Activated CD4-positive, alpha-beta T cell treated with anti-CD3 and anti-CD28 coated beads, Interleukin-2, Interleukin-6, amounts not matched to agents 100 ng/mL and 50 ng/mL, durations not matched to agents 16 hours and 8 hours (primary cell): ENCODE results near the gene VCL.
"Not testable (repeated sequence)": the region's sequence is repeated elsewhere in the genome, so short reads cannot be mapped to it uniquely, and the experiment has no call there.

Source experiments
- DNase-seq: peaks from one replicate; pipeline ENCODE4 v3.0.0-alpha.2; 2020

The VCL gene

GRCh38 chr10:73997787-73998622 lies at the start of gene VCL:
Gene VCL (plus strand): TSS chr10:73998116. CDS start chr10:73998208, 92 bp downstream.
- peak; percentile 97 for DNase-seq

DNA sequence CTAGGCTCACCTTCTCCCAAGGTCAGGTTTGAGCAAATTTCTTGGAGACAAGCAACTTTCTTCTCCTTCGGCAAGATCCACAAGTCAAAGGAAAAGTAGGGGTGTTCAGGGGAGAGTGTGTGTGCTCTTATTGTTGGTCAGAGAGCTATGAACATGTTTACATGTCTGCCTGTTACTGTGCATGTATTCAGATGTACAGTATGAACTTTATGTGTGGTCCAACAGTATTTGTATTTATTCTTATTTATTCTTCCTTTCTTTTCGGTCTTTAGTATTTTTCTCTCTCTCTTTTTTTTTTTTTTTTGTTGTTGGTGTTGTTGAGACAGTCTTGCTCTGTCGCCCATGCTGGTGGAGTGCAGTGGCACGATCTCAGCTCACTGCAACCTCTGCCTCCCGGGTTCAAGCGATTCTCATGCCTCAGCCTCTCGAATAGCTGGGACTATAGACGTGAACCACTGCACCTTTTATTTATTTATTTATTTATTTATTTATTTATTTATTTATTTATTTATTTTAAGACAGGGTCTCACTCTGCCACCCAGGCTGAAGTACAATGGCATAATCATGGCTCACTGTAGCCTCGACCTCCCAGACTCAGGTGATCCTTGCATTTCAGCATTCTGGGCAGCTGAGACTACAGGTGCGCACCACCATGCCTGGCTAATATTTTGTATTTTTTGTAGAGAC lies 48.8 kb upstream of the VCL start:
- no peak for DNase-seq

GRCh38 chr10:73950155-73950948 lies 47.6 kb upstream of the VCL start:
- DNase-seq: no peak

DNA sequence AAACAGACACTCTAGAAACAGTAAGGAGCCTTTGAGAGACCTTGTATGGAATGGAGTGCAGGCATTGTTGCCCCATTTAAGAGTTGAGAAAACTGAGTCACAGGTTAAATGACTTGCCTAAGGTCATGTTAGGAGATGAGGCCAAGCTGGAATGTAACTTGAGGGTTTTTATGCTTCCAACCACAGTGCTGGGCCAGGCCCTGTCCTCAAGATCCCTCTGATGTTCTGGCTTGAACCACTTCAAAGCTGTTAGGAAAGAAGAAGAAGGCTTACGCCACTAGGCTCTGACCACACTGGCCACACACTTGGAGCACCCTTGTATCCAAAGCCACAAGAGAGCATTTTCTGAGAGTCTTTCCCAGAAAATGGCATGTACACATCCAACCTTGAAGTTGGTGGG lies 44.3 kb upstream of the VCL start:
- DNase-seq: peak; percentile 9

- no peak for DNase-seq
Observed at GRCh38 chr10:73954737-73955136, 43.2 kb upstream of the VCL start.

- DNase-seq: no peak
Observed at GRCh38 chr10:73955719-73956118, 42.2 kb upstream of the VCL start.

DNA sequence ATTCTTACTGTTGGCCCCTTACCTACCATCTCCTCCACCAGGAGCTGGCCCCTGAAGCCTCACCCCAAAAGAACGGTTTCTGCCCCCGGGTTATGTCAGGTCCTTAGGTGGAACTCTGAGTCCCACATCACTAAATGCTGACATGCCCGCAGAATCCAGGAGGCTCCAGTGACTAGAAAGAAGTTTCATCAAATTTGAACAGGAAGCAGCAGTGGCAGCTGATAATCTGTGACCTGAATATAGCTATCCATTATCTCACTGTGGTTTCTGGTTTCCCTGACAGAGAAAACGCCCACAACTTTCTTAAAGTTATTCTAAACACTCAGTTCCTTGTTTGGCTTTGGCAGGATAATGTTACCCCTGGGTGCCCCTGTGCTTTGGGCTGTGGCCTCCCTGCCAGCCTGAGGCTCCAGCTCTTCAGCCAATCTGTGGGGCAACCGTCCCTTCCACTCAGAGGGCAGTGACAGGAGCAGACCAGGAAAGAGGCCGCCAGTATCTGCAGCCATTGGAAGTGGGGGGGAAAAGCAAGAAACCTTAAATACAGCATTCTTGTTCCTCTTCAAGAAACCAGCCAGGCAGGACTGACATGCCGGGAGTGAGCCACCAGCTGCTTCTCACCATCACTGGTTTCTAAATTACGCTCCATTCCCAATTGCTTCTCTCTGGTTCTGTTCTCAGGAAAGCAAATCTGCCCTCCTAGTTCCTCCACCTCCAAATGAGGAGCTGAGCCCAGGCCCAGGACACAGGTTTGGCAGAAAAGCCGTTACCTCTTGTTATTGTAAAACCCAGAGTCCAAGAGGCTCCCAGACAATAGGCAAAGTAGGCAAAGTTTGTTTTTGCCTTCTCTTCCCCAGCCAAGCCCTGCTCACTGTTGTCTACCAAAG lies 41.2 kb upstream of the VCL start:
- DNase-seq: peak; percentile 64

- peak; percentile 3 for DNase-seq
Observed at GRCh38 chr10:73959484-73960243, 38.3 kb upstream of the VCL start.

DNA sequence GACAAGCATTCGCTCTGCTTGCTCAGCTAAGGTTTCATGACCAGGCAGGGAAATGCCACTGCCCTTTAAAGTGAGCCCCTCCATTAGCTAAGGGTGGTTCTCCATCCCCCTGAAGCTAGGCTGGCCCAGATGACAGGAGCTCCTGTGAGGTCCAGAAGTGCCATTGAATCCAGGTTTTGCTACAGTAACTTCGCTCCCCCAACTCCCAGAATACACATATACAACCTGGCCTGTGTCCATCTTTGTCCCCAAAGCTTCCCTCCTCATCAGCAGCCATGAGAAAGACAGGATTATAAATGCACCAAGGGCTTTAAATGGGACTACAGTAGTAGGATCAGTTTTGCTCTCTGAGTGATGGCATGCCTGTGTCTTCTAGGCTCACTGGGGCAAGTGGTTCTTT lies 35.5 kb upstream of the VCL start:
- no peak for DNase-seq

GRCh38 chr10:73963533-73963932 lies 34.4 kb upstream of the VCL start:
- DNase-seq: not testable (repeated sequence)

GRCh38 chr10:73964743-73965142 lies 33.2 kb upstream of the VCL start:
- DNase-seq: no peak

- not testable (repeated sequence) for DNase-seq
Observed at GRCh38 chr10:73965267-73965889, 32.5 kb upstream of the VCL start.

GRCh38 chr10:73965890-73966768 lies 31.8 kb upstream of the VCL start:
- no peak for DNase-seq

- no peak for DNase-seq
Observed at GRCh38 chr10:73967022-73967429, 30.9 kb upstream of the VCL start.

GRCh38 chr10:73967544-73967943 lies 30.4 kb upstream of the VCL start:
- no peak for DNase-seq

DNA sequence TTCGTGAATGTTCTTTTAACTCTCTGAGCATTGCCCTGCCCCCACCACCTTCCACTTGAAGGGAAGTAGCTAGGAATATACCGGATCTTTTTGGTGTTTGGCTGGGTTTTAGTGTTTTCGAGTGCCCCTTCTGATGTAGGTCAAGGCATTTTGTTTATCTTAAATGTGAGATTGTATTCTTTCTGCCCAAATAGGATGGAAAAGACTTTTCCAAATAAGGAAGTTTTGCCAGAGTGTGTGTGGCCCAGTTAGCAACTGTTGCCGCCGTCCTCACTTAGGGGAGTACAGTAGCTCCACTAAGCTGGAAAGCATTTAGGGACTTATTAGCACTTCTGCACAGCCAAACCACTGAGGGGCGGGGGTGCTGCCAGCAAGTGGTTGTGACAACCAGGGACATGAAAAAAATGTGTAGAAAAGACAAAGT lies 29.8 kb upstream of the VCL start:
- DNase-seq: no peak

DNA sequence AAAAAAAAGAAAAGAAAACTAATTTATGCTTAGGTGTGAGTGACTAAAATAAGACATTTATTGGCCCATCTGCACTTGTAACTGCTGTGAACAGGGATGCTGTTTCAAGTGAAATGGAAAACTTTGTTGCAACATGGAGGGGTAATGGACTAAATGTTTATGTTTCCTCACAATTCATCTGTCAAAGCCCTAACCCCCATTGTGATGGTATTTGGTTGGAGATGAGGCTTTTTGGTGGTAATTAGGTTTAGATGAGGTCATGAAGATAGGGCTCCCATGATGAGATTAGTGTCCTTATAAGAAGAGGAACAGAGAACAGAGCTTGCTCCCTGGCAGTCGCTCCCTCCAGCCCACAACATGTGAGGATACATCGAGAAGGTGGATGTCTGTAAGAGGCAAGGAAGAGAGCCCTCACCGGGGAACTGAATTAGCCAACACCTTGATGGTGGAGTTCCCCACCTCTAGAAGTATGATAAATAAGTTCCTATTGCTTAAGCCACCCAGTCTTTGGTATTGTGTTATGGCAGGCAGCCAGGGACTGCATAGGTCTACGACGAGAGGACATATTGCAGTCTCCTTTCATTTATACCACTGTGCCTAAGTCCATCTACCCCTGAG lies 28.6 kb upstream of the VCL start:
- no peak for DNase-seq

DNA sequence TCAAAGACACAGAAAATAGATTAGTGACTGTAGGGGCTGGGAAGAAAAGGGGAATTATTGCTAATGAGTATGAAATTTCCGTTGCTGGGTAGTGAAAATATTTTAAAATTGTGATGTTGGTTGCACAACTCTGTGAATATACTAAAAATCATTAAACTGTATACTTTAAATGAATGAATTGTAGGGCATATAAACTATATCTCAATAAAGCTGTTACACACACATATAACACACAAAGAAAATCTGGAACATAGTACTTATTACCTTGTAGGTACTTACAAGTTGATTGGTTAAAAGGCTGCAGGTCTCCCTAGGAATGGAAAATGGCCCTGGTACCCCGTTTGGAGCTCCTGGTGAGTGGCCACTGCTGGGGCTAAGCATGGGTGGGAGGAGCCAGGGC lies 27.1 kb upstream of the VCL start:
- DNase-seq: no peak

DNA sequence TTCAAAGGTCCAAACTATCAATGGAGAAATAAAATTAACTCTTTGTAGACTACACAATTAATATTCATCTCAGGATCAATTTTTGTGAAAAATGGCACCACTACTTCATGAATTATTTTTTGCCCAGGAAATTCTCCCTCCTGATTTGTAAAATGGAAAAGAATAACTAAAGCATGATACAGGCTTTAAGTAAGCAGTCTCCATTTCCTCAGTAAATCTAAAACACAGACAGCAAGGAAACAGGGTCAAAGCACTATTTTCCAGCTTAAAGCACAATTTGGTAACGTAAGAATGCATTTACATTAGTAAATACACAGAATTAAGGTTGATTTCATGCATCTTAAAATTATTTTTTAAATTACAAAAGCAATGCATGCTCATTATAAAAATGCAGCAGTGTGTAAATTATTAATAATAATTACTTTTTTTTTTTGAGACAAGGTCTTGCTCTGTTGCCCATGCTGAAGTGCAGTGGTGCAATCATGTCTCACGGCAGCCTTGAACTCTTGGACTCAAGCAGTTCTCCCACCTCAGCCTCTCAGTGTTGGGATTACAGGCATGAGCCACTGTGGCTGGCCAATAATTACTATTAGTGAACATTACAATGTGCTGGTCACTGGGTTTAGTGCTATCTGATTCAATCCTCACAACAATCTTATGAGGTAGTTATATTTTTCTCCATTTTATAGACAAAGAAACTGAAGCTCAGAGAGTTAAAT lies 26.1 kb upstream of the VCL start:
- no peak for DNase-seq
